NCI-H1092 (cell line): ENCODE measurements around the gene DEUP1.
"Not testable (repeated sequence)": the region's sequence is repeated elsewhere in the genome, so short reads cannot be mapped to it uniquely, and the experiment has no call there.

Experiments
- DNase-seq: peaks from one replicate; lab custom pipeline; 2025; lab: John Stamatoyannopoulos, UW

Gene DEUP1, protein sequence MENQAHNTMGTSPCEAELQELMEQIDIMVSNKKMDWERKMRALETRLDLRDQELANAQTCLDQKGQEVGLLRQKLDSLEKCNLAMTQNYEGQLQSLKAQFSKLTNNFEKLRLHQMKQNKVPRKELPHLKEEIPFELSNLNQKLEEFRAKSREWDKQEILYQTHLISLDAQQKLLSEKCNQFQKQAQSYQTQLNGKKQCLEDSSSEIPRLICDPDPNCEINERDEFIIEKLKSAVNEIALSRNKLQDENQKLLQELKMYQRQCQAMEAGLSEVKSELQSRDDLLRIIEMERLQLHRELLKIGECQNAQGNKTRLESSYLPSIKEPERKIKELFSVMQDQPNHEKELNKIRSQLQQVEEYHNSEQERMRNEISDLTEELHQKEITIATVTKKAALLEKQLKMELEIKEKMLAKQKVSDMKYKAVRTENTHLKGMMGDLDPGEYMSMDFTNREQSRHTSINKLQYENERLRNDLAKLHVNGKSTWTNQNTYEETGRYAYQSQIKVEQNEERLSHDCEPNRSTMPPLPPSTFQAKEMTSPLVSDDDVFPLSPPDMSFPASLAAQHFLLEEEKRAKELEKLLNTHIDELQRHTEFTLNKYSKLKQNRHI

DNA sequence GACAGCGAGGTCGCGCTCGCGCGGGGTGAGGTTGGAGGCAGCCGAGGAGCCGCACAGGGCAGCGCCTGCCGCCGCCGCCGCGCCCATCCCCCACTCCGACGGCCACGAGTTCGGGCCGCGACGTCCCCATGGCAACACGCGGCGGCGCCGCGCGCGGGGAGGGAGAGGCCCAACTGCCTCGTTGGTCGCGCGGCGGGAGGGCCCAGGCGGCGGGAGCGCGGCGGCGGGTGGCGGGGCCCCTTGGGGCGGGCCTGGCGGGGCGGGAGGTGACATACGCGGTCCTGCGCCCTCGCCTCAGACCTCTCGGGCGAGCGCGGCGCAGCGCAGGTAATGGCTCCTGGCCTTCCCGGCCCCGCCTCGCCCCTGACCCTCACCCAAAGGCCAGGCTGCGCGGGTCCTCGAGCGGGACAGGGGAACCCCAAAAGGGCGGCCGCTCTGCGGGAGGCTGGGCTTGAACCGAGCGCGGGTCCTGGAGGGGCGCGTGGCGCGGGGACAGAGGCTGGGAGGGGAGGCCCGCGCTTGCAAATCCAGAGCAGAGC is at the start of gene DEUP1:
Gene DEUP1 (plus strand): TSS at position 297 of the 539 bp plus-strand sequence. CDS start 1,518 bp downstream, outside the sequence.
- peak; percentile 82 for DNase-seq

DNA sequence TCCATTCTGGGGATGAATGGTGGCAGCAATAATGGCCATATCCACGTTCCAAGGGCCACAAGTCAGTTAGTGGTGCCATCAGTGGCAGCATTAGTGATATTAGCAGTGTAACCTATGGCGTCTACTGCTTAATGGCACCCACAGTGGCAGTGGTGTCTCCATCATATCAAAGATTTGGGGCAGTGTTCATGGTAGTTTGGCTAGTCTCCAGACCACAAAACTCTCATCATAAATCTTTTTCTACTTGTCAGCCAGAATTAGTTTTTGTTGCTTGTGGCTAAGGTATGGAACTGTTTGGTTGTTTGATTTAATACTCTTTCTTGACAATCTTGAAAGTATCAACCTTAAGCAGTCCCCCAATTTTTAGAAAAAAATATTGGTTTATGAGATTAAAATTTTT is 45.1 kb upstream of the DEUP1 start:
- DNase-seq, result no peak

DNA sequence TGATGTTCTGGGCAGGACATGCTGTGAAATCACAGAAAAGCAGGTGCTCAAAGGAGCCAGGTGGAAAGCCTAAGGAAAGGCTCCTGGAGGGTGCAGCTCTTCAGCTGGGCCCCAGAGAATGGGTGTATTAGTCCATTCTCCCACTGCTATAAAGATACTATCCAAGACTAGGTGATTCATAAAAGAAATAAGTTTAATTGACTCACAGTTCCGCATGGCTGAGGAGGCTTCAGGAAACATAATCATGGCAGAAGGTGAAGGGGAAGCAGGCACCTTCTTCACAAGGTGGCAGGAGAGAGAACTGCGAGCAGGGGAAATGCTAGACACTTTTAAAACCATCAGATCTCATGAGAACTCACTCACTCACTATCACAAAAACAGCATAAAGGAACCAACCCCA is 43.1 kb upstream of the DEUP1 start:
- no peak for DNase-seq

DNA sequence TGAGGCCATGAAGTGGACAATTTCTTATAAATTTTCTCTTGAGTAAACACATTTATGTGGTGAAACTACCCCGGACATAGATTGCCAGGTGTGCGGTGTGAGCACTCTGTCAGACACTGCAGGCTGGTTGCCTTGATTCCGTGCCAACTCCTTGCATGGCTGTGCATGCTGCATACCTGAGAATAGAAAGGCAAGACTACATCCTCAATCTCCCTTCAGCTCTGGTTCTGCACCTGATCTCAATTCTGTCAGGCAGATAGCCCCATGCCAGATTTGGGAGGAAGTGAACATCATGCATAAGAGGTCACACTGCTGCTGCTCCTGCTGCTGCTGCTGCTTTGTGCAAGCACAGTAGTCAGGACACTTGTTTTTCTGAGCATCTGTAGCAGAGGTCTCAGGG is 42.5 kb upstream of the DEUP1 start:
- DNase-seq, result no peak

DNA sequence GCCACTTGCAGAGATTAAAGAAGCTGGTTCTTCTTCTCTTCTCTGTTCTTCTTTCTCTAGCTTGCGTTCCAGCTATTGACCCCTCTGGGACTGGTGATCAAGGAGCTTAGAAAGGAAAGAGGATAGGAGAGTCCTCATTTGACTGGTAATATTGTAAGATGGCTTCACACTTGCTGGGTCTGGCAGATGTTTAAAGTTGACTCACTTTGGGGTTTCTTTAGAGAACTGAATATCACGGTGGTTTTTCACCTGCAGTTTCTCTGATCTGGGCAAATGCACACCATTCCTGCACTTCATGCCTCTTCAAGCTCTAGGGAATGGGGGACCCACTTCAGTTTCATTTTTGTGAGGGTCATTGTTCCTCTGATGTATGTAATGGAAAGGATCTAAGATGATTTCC is 41.8 kb upstream of the DEUP1 start:
- DNase-seq, result no peak

DNA sequence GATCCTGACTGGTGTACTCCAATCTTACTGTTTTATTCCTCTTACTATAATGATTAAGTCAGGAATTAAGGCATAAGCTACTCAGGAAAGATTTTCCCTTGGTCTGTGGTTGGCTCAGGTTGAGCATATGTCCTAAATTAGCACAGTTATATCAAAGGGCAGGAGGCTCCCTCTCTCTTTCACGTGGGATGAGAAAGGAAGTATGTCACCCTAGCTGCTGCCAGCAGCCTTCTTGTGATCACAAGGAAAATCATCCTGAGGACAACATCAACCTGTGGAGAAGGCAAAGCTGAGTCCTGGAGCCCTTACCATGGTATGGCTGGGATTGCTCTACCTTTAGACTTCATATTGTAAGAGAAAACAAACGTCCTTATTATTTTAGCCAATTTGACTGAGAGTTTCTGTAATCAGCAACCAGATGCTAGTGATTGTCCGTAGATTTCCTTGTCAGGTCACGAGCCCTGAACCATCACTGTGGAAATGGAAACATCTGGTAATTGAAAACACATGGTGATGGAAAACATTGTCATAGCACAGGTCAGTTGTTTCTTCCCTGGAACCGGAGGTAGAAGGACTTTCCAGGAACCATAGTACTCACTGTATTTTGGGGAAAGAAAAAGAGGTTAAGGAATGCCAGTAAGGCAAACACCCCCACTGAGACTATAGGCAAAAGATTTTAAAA is 40.6 kb upstream of the DEUP1 start:
- no peak for DNase-seq

DNA sequence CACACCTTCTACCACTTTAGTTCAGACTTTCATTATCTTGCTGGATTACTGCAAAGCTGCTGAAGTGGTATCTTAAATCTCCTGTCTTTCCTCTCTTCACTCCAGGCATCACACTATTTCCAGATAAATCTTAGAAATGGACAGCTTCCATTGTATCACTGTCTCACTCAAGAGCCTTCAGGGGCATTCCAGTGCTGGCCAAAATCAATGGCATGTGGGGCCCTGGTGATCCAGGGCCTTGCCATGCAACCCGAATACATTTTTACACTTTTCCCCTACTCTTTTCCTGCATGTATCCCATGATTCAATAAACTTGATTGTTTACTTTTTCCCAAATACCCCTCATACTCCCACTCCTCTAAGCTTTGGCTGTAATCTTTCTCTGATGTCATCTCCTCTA is 39.4 kb upstream of the DEUP1 start:
- DNase-seq, result no peak

DNA sequence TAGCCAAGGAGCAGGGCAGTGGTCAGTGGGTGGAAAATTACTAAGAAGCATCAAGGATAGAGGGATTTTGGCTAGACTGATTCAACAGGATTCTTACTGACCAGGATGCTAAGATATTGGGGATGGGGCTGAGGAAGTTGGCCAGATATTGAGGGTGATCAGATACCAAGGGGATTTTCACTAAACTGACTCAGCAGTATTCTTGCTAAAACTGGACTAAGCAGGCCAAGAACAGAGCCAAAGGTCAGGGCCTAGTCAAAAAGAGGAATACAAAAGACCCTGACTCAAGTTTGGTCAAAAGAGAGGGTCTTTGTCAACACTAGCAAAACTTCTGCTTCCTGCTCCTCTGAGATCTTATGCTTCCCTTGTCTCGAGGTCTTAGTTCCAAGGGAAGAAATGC is 38.6 kb upstream of the DEUP1 start:
- DNase-seq, result no peak

DNA sequence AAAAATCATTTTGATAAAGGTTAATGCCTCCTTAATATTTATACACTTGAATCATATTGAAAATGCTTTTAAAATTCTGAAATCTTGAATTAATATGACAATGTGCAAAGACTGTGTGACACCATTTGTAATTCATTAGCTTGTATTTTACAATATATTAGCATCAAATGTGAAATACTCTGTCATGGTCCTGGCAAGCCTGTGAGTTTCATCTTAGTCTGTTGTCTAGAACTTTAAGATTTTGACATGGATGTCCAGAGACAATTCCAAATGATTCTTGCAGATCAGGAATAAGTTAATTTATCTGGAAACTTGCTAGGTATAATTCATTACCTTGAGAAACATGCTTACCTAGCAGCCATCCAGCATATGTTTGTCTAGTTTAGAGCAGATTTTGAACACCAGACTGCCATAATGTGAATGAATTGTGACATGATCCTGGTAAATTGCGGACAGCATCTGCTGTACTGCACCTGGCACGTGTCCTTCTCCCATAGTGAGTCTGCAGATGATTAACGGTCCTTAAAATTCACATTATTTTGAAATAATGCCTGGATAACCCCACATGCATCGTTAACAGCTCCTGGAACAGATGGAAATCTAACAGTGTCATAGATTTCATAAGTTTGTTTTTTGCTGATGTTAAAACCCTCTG is 34.5 kb upstream of the DEUP1 start:
- DNase-seq, result no peak

DNA sequence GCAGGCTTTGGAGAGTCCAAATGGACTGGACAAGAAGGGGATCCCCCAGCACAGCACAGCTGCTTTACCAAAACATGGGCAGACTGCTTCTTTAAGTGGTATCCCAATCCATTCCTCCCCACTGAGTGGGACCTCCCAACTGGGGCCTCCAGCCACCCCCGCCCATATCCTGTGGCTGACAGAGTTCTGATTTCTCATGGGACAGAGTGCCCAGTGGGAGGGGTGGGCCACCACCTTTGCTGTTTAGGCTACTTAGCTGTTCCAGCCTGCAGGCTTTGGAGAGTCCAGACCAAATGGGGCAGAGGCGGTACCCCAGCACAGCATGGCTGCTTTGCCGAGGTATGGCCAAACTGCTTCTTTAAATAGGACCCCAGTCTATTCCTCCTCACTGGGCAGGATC is 26.9 kb upstream of the DEUP1 start:
- DNase-seq, result no peak

DNA sequence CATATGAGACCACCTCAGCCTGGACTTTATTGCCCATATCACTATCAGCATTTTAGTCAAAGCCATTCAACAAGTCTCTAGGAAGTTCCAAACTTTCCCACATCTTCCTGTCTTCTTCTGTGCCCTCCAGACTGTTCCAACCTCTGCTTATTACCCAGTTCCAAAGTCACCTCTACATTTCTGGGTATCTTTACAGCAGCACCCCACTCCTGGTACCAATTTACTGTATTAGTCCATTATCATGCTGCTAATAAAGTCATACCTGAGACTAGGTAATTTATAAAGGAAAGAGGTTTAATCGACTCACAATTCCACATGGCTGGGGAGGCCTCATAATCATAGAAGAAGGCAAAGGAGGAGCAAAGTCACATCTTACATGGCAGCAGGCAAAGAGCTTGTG is 16.1 kb upstream of the DEUP1 start:
- DNase-seq, result not testable (repeated sequence)

DNA sequence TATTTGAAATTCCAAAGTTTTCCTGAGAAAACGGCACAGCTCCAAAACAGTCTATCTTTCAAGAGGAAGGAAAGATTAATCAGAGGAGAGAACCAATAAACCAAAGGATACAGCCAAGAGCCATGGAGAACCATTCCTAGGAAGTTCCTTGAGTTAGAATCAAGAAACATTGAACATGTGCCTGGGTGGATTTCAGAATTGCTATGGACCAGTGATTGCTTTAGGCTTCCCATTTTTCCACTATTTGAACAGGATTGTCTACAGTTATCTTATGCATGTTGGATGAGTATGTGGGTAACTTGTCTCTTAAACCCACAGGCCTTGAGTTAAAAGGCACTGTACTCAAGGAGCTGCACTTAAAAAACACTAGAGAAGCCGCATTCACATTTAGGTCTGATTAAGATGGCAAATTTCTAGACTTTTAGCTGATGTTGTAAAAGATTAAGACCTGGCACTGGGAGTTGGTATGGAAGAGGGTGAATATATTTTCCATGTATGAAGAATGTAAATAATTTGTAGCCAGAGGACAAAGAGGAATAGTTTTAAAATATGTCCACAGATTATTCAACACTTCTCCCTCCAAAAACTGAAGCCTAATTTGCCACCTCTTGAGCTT is 11.2 kb upstream of the DEUP1 start:
- DNase-seq, result no peak

DNA sequence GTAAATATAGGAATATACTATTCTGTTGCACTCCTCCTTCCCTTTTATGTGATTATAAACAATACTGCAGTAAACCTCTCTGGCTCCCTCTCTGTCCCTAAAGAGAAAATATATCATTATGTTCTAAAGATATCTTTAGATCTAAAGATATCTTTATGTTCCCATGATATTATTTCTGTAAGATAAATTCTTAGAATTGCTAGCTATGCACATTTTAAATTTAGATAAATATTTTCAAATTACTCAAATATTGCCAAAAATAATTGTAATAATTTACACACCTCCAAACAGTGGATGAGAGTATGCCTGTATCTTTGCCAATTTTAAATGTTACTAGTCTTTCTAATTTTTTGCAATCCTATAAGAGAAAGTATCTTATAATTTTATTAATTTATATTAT is 10.3 kb upstream of the DEUP1 start:
- DNase-seq, result no peak

DNA sequence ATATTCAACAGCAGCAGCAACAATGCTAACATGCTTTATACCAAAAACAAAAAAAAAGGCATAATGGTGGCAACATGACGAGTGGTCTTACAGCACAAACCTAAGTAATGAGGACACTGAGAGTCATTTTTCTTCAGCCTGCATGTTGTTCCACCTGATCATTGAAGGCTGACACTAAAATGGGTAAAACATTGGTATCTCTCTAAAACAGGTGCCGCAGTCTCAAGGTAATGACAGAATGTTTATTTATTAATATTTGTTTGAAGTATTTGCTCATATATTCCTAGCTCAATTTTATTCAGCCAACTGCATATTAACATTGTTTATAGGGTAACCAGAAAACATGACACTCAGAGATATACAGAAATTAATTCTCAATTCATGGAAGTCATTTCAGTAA is 8.3 kb upstream of the DEUP1 start:
- DNase-seq, result no peak

DNA sequence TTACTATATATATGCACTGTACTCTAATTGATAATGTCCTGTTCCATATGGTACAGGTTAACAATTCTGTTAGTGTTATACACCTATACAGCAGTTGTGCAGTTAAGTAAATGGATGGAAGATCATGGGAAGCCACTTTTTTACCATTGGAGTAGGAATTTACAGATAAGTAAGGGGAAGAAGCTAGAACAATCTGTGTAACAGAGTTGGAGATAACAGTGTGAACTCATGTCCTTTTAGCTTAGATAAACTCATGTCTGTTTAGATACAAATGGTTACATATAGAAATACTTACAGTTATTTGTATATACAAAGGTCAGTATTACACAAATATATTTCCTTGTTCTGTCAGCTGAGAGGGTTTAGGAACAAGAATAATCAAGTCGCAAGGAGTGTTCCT is 6.8 kb upstream of the DEUP1 start:
- DNase-seq, result no peak

DNA sequence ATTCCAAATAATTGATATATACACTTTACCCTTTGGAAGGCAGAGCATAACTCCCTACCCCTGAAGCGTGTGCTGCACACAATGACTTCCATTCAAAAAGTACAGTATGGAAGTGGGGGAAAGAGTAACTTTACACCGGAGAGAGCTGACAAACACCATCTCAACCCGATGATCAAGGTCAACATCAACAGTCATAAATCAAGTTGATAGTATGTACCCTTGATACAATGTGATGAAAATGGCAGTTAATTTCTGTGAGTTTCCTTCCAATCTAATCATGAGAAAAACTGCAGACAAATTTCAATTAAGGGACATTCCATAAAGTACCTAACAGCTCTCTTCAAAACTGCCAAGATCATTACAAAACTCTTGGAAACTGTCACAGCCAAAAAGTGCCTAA is 6.0 kb upstream of the DEUP1 start:
- no peak for DNase-seq

DNA sequence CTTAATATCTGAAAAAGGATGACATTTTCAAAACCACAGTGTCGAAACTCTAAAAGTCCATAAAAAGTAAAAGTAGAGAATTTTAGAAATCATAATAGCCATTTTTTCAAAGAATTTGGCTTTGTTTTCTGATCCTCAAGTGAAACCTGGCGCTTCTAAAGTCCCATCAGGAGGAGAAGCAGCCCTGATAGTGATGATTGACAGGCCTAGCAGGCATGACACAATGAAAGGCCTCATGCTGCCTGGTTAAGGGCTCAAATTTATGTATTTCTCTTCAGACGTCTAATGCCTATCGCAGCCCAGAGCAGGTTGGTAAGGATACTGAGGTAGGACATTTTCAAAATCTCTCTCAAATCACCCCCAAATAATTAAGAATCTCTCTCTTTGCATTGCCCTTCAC is 3.9 kb upstream of the DEUP1 start:
- DNase-seq, result no peak

DNA sequence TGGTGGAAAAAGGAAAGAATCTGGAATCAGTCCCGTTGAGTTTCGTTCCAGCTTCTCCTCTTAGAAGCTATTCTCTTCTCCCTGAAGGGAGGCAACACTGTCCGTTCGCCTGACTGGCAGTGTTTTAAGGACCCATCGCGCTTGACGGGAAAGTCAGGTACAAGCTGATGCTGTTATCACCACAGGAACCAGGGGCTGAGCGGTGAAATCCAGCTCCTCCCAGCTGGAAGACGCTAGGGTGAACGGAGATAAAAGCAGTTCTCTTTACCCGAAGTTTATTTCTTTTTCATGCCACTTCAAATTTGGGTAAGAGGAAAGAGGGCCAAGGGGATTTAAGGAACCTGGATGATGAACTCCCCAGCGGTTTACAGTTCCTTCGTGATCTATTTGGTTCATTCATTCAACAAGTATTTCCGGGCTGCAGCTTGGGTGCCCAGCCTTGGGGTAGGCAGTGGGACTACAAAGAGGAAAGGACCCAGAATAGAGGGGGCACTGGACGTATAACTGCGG is 551 bp upstream of the DEUP1 start:
- peak; percentile 74 for DNase-seq

DNA sequence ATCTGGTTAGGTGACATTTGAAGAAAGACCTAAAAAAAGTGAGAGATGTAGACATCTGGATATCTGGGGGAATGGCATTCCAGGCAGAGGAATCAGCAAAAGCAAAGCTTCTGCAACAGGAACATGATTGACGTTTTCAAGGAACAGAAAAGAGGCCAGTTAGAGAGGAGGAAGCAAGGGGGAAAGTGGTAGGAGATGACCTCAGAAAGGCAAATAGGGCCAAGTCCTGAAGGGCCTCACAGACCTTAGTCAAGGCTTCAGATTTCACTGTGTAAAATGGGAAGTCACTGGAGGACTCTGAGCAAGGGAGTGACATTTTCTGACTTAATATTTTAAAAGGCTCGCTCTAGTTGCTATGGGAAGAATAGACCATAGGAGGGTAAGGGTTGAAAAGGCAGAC is 9.7 kb downstream of the DEUP1 start:
- DNase-seq, result no peak

DNA sequence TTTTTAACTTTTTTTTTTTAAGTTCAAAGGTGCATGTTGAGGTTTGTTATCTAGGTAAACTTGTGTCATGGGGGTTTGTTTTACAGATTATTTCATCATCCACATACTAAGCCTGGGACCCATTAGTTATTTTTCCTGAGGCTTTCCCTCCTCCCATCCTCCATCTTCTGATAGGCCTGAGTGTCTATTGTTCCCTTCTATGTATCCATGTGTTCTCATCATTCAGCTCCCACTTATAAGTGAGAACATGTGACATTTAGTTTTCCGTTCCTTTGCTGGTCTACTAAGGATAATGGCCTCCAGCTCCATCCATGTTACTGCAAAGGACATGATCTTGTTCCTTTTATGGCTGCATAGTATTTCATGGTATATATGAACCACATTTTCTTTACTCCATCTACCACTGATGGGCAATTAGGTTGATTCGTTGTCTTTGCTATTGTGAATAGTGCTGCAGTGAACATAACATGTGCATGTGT is 14.4 kb downstream of the DEUP1 start:
- DNase-seq, result no peak

DNA sequence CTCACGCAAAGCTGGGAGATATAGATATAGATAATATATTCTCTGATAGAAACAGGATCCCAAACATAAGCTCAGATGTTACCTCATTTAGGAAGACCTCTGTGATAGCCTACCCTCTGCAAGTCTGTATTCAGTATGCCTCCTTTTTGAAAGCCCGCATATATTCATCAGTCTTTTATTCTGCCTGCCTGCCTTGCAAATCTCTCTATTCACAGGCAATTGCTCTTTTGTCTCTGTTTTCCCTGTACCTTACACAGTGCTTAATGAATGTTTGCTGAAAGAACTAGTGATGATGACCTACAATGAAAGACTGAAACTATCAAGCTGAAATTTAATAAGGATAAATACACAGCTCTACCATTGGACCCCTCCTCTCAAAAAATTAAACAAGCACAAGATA is 18.4 kb downstream of the DEUP1 start:
- no peak for DNase-seq

DNA sequence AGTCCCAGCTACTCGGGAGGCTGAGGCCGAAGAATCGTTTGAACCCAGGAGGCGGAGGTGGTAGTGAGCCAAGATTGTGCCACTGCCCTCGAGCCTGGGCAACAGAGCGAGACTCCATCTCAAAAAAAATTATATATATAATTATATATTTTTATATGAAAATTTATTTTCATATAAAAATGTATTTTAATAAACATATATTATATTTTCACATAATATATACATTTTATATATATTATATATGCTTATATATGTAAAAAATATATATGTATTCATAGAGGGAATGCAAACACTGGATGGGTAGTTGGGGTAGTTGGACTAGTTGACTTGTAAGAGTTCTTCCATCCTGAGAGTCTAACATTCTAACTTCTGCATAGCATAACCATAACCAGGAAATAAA is 20.3 kb downstream of the DEUP1 start:
- DNase-seq, result no peak
